Liver (tissue), 9 donors: Measurements from ENCODE around the gene ATF6B. TPM values are rescaled to one million over a fixed set of nuclear protein-coding genes. Genes with fewer than 3 reads are reported as not detected.
A peak's percentile ranks its signal among the peaks of the same experiment; 100 is the strongest.

Experiments
- DNase-seq: peaks from one replicate; pipeline ENCODE4 v3.0.0-alpha.2; 2017; ENCODE audit warnings: low spot score
- H3K27ac ChIP-seq, 2 donors: one replicate each; pipeline ENCODE4 v1.7.0; 2013; ENCODE audit warnings: inconsistent platforms in 2 of 2, low read length in 2 of 2, control low read depth in 1 of 2, low read depth in 1 of 2, mild to moderate bottlenecking in 1 of 2
- H3K27me3 ChIP-seq, 4 donors: one replicate each; pipeline versions ENCODE4 v1.6.1 to v1.7.0; 2013; ENCODE audit warnings: low read length in 3 of 4, inconsistent platforms in 1 of 4, mild to moderate bottlenecking in 1 of 4, moderate library complexity in 1 of 4; ENCODE audit not compliant: control insufficient read depth in 4 of 4, insufficient read depth in 4 of 4
- H3K36me3 ChIP-seq, 4 donors: one replicate each; pipeline versions ENCODE4 v1.6.1 to v1.7.0; 2013; ENCODE audit warnings: low read length in 3 of 4, mild to moderate bottlenecking in 3 of 4, low read depth in 1 of 4, moderate library complexity in 1 of 4; ENCODE audit not compliant: control insufficient read depth in 4 of 4, insufficient read depth in 3 of 4
- H3K4me1 ChIP-seq, 4 donors: one replicate each; pipeline versions ENCODE4 v1.6.1 to v1.7.0; 2013; ENCODE audit warnings: low read length in 3 of 4, mild to moderate bottlenecking in 3 of 4, moderate library complexity in 1 of 4; ENCODE audit not compliant: control insufficient read depth in 4 of 4, insufficient read depth in 4 of 4
- H3K4me3 ChIP-seq, 3 donors: one replicate each; pipeline versions ENCODE4 v1.6.1 to v1.7.0; 2013; ENCODE audit warnings: low read length in 3 of 3, control low read depth in 1 of 3, low read depth in 1 of 3, mild to moderate bottlenecking in 1 of 3
- H3K9ac ChIP-seq, 2 donors: one replicate each; pipeline ENCODE4 v1.7.0; 2013; ENCODE audit warnings: low read length in 2 of 2, mild to moderate bottlenecking in 2 of 2, moderate library complexity in 2 of 2, control low read depth in 1 of 2, low read depth in 1 of 2
- H3K9me3 ChIP-seq, 4 donors: one replicate each; pipeline versions ENCODE4 v1.6.1 to v1.7.0; 2013; ENCODE audit warnings: low read length in 3 of 4; ENCODE audit not compliant: control insufficient read depth in 4 of 4
- GABPA ChIP-seq, 2 donors: IDR thresholded peaks in 1 of 2; conservative IDR thresholded peaks in 1 of 2; 2 replicates each; pipeline ENCODE4 v1.6.1; 2016; ENCODE audit warnings: antibody characterized with exemption in 2 of 2, mild to moderate bottlenecking in 1 of 2, moderate library complexity in 1 of 2
- JUND ChIP-seq, 2 donors: IDR thresholded peaks; 2 replicates each; pipeline ENCODE4 v1.6.1; 2016; ENCODE audit warnings: antibody characterized with exemption in 2 of 2
- RAD21 ChIP-seq, 2 donors: IDR thresholded peaks; 2 replicates each; pipeline ENCODE4 v1.6.1; 2016; ENCODE audit warnings: antibody characterized with exemption in 2 of 2, mild to moderate bottlenecking in 2 of 2
- SP1 ChIP-seq: IDR thresholded peaks from 2 replicates; pipeline ENCODE4 v1.6.1; 2018; ENCODE audit warnings: antibody characterized with exemption, mild to moderate bottlenecking
- ZBTB33 ChIP-seq: IDR thresholded peaks from 2 replicates; pipeline ENCODE4 v1.6.1; 2016; ENCODE audit warnings: antibody characterized with exemption
- WGBS: extraction: QIAGEN DNeasy Blood & Tissue Kit; methylation state at CpG from one replicate; pipeline ENCODE4 v1.1.7; 2013; 5-methylcytosine and 5-hydroxymethylcytosine counted together
- polyA plus RNA-seq, 2 donors: library from polyadenylated mRNA; stranded (reverse) in 1 of 2; unstranded in 1 of 2; fragments of 200-250 nt in 1 of 2; fragments of >200 nt in 1 of 2; fragmentation: Nextera tagmentation in 1 of 2; extraction: Ambion mirVana in 1 of 2; gene quantifications; one replicate each; pipeline versions ENCODE4 v1.2.1 to v1.2.3, GENCODE V29; 2013 to 2015
- total RNA-seq, 2 donors: library from RNA; depleted of rRNA; stranded (reverse); fragments of >200 nt; gene quantifications; one replicate each; pipeline ENCODE4 v1.2.3, GENCODE V29; 2014
- TF ChIP-seq, protein P1 (sequence below): fragments of 150-350 bp; IDR thresholded peaks from 2 replicates; pipeline ENCODE4 v1.5.1; 2017; ENCODE audit warnings: improper control_type of control experiment, low read depth, low read length; ENCODE audit not compliant: missing input control
- donor health status: healthy.
- donor health status: healthy.
- donor health status: healthy.
- donor health status: healthy.
- donor health status: healthy.

Gene ATF6B
- total and polyA plus RNA-seq, 4 donors: 13.6 to 24.8 (median 15.5) TPM

DNA sequence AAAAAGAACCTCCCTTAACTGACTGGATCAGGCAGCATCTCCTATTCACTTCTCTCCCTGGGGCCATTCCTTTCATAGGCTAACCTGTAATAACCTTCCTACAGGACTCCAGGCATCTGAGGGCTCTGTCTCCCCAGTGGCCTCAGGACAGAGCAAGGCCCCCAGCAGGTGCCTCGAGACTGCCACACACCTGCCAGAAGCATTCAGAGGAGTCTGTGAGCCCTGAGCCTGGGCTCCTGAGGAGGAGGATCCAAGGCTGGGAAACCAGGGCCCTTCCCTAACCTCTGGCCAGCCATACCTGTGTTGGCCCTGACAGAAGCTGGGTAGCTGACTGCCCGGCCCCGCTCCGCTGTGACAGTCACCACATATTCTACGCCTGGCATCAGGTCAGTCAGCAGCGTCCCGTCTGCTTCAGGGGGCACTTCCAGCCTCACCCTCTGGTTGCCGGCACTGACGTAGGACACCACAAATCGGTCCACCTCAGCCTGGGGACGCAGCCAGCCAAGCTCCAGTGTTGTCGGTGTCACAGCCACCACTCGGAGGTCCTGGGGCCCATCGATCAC lies 39.5 kb downstream of the ATF6B start (continued):
- TF ChIP-seq, protein P1, sequence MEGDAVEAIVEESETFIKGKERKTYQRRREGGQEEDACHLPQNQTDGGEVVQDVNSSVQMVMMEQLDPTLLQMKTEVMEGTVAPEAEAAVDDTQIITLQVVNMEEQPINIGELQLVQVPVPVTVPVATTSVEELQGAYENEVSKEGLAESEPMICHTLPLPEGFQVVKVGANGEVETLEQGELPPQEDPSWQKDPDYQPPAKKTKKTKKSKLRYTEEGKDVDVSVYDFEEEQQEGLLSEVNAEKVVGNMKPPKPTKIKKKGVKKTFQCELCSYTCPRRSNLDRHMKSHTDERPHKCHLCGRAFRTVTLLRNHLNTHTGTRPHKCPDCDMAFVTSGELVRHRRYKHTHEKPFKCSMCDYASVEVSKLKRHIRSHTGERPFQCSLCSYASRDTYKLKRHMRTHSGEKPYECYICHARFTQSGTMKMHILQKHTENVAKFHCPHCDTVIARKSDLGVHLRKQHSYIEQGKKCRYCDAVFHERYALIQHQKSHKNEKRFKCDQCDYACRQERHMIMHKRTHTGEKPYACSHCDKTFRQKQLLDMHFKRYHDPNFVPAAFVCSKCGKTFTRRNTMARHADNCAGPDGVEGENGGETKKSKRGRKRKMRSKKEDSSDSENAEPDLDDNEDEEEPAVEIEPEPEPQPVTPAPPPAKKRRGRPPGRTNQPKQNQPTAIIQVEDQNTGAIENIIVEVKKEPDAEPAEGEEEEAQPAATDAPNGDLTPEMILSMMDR: no peak
- TF ChIP-seq JUND (IDR thresholded peaks at IDR 0.05): no peak
- no peak for TF ChIP-seq ZBTB33

DNA sequence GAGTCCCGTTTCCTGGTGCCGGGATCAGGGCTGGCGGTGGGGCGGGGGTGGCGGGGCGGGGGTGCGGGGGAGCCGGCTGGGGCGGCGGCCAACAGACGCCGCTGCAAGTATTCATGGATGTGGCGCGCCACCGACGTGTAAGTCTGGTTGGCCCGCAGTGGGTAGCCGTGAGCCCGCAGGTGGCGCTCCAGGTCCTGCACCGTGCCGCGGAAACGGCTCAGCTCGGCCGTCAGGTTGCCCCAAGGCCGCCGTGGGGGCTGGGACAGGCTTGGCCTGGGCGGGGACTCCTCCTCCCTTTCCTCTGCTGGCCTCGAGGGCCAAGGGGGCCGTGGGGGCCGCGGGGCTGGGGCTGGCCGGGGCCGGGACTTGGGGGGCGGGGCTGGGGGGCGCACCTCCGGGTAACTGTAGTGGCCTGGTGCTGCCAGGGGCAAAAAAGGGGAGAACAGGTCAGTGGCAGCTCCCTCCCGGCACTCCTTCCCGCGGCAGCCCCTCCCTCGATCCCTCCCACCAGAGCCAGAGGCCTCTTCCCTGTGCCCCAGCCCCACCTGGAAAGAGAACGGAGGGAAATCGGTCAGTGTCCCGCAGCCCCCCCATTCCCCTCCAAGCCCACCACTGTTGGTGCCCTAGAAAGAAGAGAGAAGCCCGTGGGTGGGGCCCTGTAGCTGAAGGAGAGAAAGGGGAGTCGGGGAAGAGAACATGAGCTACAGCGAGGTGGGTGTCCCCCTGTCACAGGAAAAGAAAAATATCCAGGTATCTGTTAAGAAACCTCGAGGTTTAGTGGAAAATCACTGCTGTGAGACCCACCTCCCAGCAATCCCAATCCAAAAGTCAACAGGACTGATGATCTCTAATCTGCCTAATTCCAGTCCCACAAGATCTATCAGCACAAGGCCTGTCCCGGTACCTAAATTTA lies 40.2 kb downstream of the ATF6B start:
- WGBS: 20% methylated on average over 50 of the region's 50 CpGs
- TF ChIP-seq RAD21 (IDR thresholded peaks at IDR 0.05) (peak; percentile 58 to 77), SP1 (no peak)
- TF ChIP-seq, protein P1: peak; percentile 52

DNA sequence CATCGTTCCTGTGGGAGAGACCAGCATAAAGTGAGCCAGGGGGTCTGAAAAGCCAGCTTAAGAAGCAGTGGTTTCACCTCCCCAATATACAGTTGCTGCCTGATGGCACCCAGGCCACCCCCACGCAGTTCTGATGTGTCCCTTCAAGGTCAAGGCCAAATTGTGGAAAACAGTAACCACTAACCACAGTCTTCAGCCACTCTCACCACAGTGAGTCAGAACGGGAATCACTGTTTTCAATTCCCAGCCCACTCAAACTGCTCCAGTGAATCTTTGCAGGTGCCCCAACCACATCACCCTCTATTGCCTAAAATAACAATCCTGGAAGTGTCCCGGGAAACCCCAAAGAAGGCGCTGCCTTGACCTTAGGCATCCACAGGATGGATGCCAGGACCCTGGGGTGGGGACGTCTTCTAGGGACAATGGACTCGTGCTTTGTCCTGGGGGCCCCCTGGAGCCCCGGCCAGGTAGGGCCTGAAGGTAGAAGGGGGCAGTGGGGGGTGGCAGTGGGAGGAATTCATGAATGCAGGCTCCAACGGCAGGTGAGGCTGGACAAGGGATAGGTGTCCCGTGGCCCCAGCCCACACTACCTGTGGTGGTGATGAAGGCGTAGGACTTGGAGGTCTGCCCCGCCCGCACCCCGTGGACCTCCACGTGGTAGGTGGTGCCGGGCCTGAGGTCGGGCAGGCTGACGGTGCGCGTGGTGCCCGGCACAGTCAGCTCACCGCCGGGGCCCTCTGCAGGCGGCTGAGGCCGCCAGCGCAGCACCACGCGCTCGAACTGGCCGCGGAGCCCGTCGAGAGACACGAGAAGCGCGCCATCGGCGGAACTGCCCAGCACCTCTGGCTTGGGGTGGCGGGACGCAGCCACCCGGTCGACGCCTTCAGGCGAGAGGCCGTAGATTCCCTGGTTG lies 41.1 kb downstream of the ATF6B start:
- no peaks in the 10 kb centered on the region for H3K36me3 ChIP-seq
- no peaks in the 10 kb centered on the region for H3K9me3 ChIP-seq
- WGBS: 50% methylated on average over 45 of the region's 45 CpGs
- DNase-seq: no peak
- H3K27ac ChIP-seq: no peak overlapping the region
- no peak overlapping the region for H3K4me3 ChIP-seq
- peaks cover 0 to 3% (median 0%) of the 10 kb centered on the region in 4 donors for H3K27me3 ChIP-seq
- peak overlapping the region in 1 of 2 donors; percentile 3 for H3K9ac ChIP-seq
- TF ChIP-seq ZBTB33 (no peak), RAD21 (IDR thresholded peaks at IDR 0.05) (no peak), GABPA (IDR thresholded peaks at IDR 0.05 in 1 of 2, conservative IDR thresholded peaks at IDR 0.05 in 1 of 2) (no peak)
- peaks cover 0 to 5% (median 2%) of the 10 kb centered on the region in 4 donors for H3K4me1 ChIP-seq

More for the DNA sequence above, 40.2 kb downstream of the ATF6B start:
- Histone ChIP-seq H3K9ac (no peak overlapping the region), H3K27ac (peak overlapping the region in 1 of 2 donors; percentile 12), H3K9me3 (no peaks in the 10 kb centered on the region), H3K4me1 (peaks cover 0 to 7% (median 2%) of the 10 kb centered on the region in 4 donors), H3K27me3 (peaks cover 0 to 3% (median 0%) of the 10 kb centered on the region in 4 donors), H3K4me3 (no peak overlapping the region), H3K36me3 (no peaks in the 10 kb centered on the region)
- peak; percentile 79 for DNase-seq
